Calu3 (cell line): ENCODE results near the gene DMAC2. TPM values are rescaled to one million over a fixed set of nuclear protein-coding genes. Genes with fewer than 3 reads are reported as not detected.
"Not testable (repeated sequence)": the region's sequence is repeated elsewhere in the genome, so short reads cannot be mapped to it uniquely, and the experiment has no call there.

Experiments used
- BruUV-seq: library from RNA; stranded (reverse); fragments of 400-500 nt; replicated peaks from 2 replicates; lab custom pipeline; 2021; lab: Mats Ljungman, UMichigan
- CTCF ChIA-PET: fragments of 300-600 bp; sonication (Branson Sonifier 250); formaldehyde crosslinking; loops from one replicate; lab custom pipeline; 2022; ENCODE audit warnings: antibody characterized with exemption; lab: Charles Lee
- DNase-seq: peaks from one replicate; pipeline ENCODE4 v3.0.0; 2022
- H3K27ac Mint-ChIP-seq: one replicate; pipeline ENCODE4 v1.8.0; 2022; ENCODE audit warnings: mixed read lengths; ENCODE audit not compliant: unreplicated experiment
- H3K27me3 Mint-ChIP-seq: one replicate; pipeline ENCODE4 v1.8.0; 2022; ENCODE audit warnings: mixed read lengths; ENCODE audit not compliant: unreplicated experiment
- H3K36me3 Mint-ChIP-seq: one replicate; pipeline ENCODE4 v1.8.0; 2022; ENCODE audit warnings: mild to moderate bottlenecking, moderate library complexity, mixed read lengths; ENCODE audit not compliant: insufficient read depth, unreplicated experiment
- H3K4me1 Mint-ChIP-seq: one replicate; pipeline ENCODE4 v1.8.0; 2022; ENCODE audit warnings: mild to moderate bottlenecking, low read depth, mixed read lengths; ENCODE audit not compliant: unreplicated experiment
- H3K4me3 Mint-ChIP-seq: one replicate; pipeline ENCODE4 v1.8.0; 2022; ENCODE audit warnings: mild to moderate bottlenecking, low read depth, moderate library complexity, mixed read lengths; ENCODE audit not compliant: unreplicated experiment
- H3K9me3 Mint-ChIP-seq: one replicate; pipeline ENCODE4 v1.8.0; 2022; ENCODE audit warnings: low read depth, mixed read lengths; ENCODE audit not compliant: unreplicated experiment
- CTCF ChIP-seq: fragments of 200-600 bp; IDR thresholded peaks from one replicate; pipeline ENCODE4 v1.8.0; 2022; ENCODE audit warnings: antibody characterized with exemption; ENCODE audit not compliant: unreplicated experiment
- intact Hi-C: fragments of 100-400 bp; cut with micrococcal nuclease; formaldehyde crosslinking; loops from one replicate; pipeline ENCODE4 v1.10.0; 2022; ENCODE audit not compliant: unreplicated experiment
- total RNA-seq: library from RNA; stranded (reverse); gene quantifications from 2 replicates; pipeline ENCODE4 v1.2.3, GENCODE V29; 2022

DMAC2 gene
- total RNA-seq, 1 experiment from 2014 or later: 50.5 TPM

- intact Hi-C loops: loop anchor here (10.0 kb wide), 1 partner anchor 83 kb away; the partner anchor contains the start of gene TGFB1
- CTCF ChIA-PET: interaction anchor here (0.6 to 1.7 kb wide), 2 partner anchors 9 to 11 kb away, joined by 4 read pairs; no protein-coding TSS in a partner anchor
- peaks cover 4% of the 10 kb centered on the region for H3K36me3 Mint-ChIP-seq
- no peak for DNase-seq
- peaks cover 5% of the 10 kb centered on the region for H3K27me3 Mint-ChIP-seq
- no peak overlapping the region for H3K4me3 Mint-ChIP-seq
- H3K9me3 Mint-ChIP-seq: no peaks in the 10 kb centered on the region
- TF ChIP-seq CTCF: no peak
- peaks cover 13% of the 10 kb centered on the region for H3K4me1 Mint-ChIP-seq
- BruUV-seq: no TSS peak
- H3K27ac Mint-ChIP-seq: no peak overlapping the region
Observed at GRCh38 chr19:41437944-41438574, 1.7 kb downstream of the DMAC2 start.

- H3K27me3 Mint-ChIP-seq: no peaks in the 10 kb centered on the region
- H3K27ac Mint-ChIP-seq: no peak overlapping the region
- H3K9me3 Mint-ChIP-seq: no peaks in the 10 kb centered on the region
- no peak overlapping the region for H3K4me3 Mint-ChIP-seq
- intact Hi-C loops: loop anchor here (10.0 kb wide), 1 partner anchor 82 kb away; the partner anchor contains the start of gene TGFB1
- no TSS peak for BruUV-seq
- CTCF ChIA-PET: no interaction called here
- no peak for TF ChIP-seq CTCF
- H3K4me1 Mint-ChIP-seq: peaks cover 13% of the 10 kb centered on the region
- H3K36me3 Mint-ChIP-seq: peaks cover 13% of the 10 kb centered on the region
- no peak for DNase-seq
Observed at GRCh38 chr19:41436674-41436951, 3.1 kb downstream of the DMAC2 start.

GRCh38 chr19:41435936-41436673, 3.6 kb downstream of the DMAC2 start:
- Mint-ChIP-seq H3K4me3 (no peak overlapping the region), H3K36me3 (peaks cover 13% of the 10 kb centered on the region), H3K4me1 (peaks cover 8% of the 10 kb centered on the region), H3K27me3 (no peaks in the 10 kb centered on the region), H3K9me3 (no peaks in the 10 kb centered on the region), H3K27ac (no peak overlapping the region)
- BruUV-seq: no TSS peak
- intact Hi-C loops: loop anchor here (10.0 kb wide), 1 partner anchor 81 kb away; the partner anchor contains the start of gene TGFB1
- TF ChIP-seq CTCF: no peak
- no peak for DNase-seq
- CTCF ChIA-PET: no interaction called here

GRCh38 chr19:41435376-41435775, 4.3 kb downstream of the DMAC2 start:
- not testable (repeated sequence) for BruUV-seq, DNase-seq, H3K4me1 Mint-ChIP-seq, H3K4me3 Mint-ChIP-seq, H3K27me3 Mint-ChIP-seq, H3K9me3 Mint-ChIP-seq, H3K27ac Mint-ChIP-seq
- CTCF ChIA-PET: interaction anchor here (0.6 kb wide), 1 partner anchor 11 kb away, joined by 3 read pairs; no protein-coding TSS in a partner anchor
- peaks cover 13% of the 10 kb centered on the region for H3K36me3 Mint-ChIP-seq
- intact Hi-C loops: loop anchor here (10.0 kb wide), 1 partner anchor 81 kb away; the partner anchor contains the start of gene TGFB1
